ENCODE results near the gene EIPR1. TPM values are rescaled to one million over a fixed set of nuclear protein-coding genes. Genes with fewer than 3 reads are reported as not detected.

Gene EIPR1
- total RNA-seq, 1 experiment from 2014 or later = 27.8 TPM

GRCh38 chr2:3148716-3149115 is 228.9 kb downstream of the EIPR1 start:
- H3K36me3 Mint-ChIP-seq (ENCODE audit: insufficient read depth in 1 of 3, low read depth in 3 of 3) = peaks cover 11 to 27% (median 16%) of the 10 kb centered on the region in 3 experiments
- Histone ChIP-seq H4K91ac (ENCODE audit: insufficient read length, low read depth, low read length) (no peak overlapping the region), H3K23ac (ENCODE audit: insufficient read length, low read depth, low read length) (no peak overlapping the region), H2AK5ac (ENCODE audit: insufficient read length, low read length) (no peak overlapping the region), H2BK120ac (ENCODE audit: low read depth, low read length, poor library complexity, severe bottlenecking) (no peak overlapping the region), H2AFZ (ENCODE audit: low read length) (no peak overlapping the region), H2BK15ac (ENCODE audit: low read depth, low read length) (no peak overlapping the region), H3T11ph (ENCODE audit: low read length) (no peak overlapping the region), H3K9me3 (ENCODE audit: control insufficient read depth, low read depth, low read length) (no peaks in the 10 kb centered on the region), H3K79me1 (ENCODE audit: insufficient read depth, low read depth, low read length, poor library complexity, severe bottlenecking) (no peaks in the 10 kb centered on the region), H3K79me2 (ENCODE audit: insufficient read depth, low read length) (no peaks in the 10 kb centered on the region), H3K23me2 (ENCODE audit: insufficient read length, low read depth, low read length, poor library complexity, severe bottlenecking) (no peaks in the 10 kb centered on the region), H3K4ac (ENCODE audit: low read depth, low read length) (no peak overlapping the region), H3K14ac (ENCODE audit: insufficient read depth, low read length) (no peak overlapping the region), H3K18ac (ENCODE audit: insufficient read length, low read depth, low read length) (no peak overlapping the region), H3K9ac (ENCODE audit: extremely low read depth, insufficient read length, low read length) (no peak overlapping the region), H3K27me3 (ENCODE audit: insufficient read depth, low read length) (no peaks in the 10 kb centered on the region), H3K27ac (ENCODE audit: insufficient read length, low read depth, low read length) (no peak overlapping the region), H3K4me2 (ENCODE audit: insufficient read depth, insufficient read length, low read length) (no peak overlapping the region), H4K8ac (replicated peaks; ENCODE audit: insufficient read length, low read depth, low read length) (no peak overlapping the region), H3K4me1 (ENCODE audit: insufficient read depth, low read length) (no peaks in the 10 kb centered on the region), H2BK12ac (ENCODE audit: insufficient read length, low read depth, low read length) (no peak overlapping the region), H4K5ac (ENCODE audit: insufficient read length, low read depth, low read length) (no peak overlapping the region), H2BK5ac (ENCODE audit: insufficient read length, low read length) (no peak overlapping the region), H4K20me1 (ENCODE audit: control insufficient read depth, insufficient read depth, insufficient read length) (no peaks in the 10 kb centered on the region), H3K56ac (ENCODE audit: insufficient read length, low read depth, low read length) (no peak overlapping the region), H2BK20ac (ENCODE audit: low read depth, low read length, poor library complexity, severe bottlenecking) (no peak overlapping the region)
- no peak for DNase-seq
- peaks cover 4% of the 10 kb centered on the region; the same call in 1 of the 2 replicates for H3K27me3 Mint-ChIP-seq (ENCODE audit: low read depth)
- no CpG with 5 or more reads among the region's 17 CpGs for WGBS (ENCODE audit: extremely low coverage, insufficient read length, low lambda C conversion rate)
- H3K4me3 Mint-ChIP-seq = no peak overlapping the region
- no peak overlapping the region for H3K27ac Mint-ChIP-seq
- peaks cover 4 to 6% of the 10 kb centered on the region in 2 experiments for H3K4me1 Mint-ChIP-seq
- peaks cover 14 to 20% of the 10 kb centered on the region in 2 experiments; a peak in 4 of 5 replicates for H3K9me3 Mint-ChIP-seq
- TF ChIP-seq, protein P1, sequence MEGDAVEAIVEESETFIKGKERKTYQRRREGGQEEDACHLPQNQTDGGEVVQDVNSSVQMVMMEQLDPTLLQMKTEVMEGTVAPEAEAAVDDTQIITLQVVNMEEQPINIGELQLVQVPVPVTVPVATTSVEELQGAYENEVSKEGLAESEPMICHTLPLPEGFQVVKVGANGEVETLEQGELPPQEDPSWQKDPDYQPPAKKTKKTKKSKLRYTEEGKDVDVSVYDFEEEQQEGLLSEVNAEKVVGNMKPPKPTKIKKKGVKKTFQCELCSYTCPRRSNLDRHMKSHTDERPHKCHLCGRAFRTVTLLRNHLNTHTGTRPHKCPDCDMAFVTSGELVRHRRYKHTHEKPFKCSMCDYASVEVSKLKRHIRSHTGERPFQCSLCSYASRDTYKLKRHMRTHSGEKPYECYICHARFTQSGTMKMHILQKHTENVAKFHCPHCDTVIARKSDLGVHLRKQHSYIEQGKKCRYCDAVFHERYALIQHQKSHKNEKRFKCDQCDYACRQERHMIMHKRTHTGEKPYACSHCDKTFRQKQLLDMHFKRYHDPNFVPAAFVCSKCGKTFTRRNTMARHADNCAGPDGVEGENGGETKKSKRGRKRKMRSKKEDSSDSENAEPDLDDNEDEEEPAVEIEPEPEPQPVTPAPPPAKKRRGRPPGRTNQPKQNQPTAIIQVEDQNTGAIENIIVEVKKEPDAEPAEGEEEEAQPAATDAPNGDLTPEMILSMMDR (conservative IDR thresholded peaks at IDR 0.05) = no peak
